ENCODE data around the gene MBD5.
"Not testable (repeated sequence)": the region's sequence is repeated elsewhere in the genome, so short reads cannot be mapped to it uniquely, and the experiment has no call there.

The MBD5 gene

DNA sequence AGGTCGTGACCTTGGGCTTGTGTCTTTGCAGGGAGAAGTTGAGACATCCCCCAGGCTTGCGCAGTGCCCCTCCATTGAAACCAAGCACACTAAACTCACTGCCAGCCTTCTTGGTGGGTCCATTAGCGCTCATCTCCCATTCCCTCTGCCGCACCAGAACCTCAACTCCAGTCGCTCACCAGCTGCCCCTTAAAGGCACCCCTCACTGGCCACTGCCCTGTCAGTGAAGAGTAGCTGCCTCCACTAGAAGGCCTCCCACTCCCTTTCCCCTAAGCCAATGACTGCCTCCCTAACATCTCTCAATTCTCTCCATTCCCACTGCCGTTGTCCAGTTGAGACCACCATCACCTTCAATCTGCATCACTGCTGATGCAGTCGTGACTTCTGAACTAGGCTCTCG, 508.9 kb downstream of the MBD5 start:
- H3K4me3 Mint-ChIP-seq, result no peak overlapping the region
- DNase-seq (no peak), ATAC-seq (replicated peaks) (no peak)
- peaks cover 0 to 3% of the 10 kb centered on the region in 2 donors for H3K36me3 Mint-ChIP-seq
- H3K9me3 Mint-ChIP-seq, result no peaks in the 10 kb centered on the region
- H3K27me3 Mint-ChIP-seq, result no peaks in the 10 kb centered on the region
- no peak overlapping the region for H3K27ac Mint-ChIP-seq
- H3K4me1 Mint-ChIP-seq, result peaks cover 3 to 4% of the 10 kb centered on the region in 2 donors

DNA sequence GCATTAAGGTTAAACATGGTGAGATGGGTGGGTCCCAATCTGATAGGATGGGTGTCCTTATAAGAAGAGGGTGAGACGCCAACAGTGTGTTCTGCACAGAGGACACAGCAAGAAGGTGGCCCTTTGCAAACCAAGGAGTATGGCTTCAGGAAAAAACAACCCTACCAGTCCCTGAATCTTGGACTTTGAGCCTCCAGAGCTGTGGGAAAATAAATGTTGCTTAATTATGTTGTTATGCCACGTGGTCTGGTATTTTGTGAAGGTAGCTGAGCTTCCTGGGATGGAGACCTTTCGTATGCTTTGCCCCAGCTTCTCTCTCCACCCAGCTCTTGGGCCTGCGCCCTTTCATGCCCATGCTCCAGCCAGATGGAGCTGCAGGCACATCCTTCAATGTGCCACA, 509.5 kb downstream of the MBD5 start:
- no peak for DNase-seq
- Mint-ChIP-seq H3K4me1 (no peaks in the 10 kb centered on the region), H3K27me3 (no peaks in the 10 kb centered on the region), H3K27ac (no peak overlapping the region), H3K4me3 (no peak overlapping the region), H3K9me3 (no peaks in the 10 kb centered on the region), H3K36me3 (no peaks in the 10 kb centered on the region)
- ATAC-seq (replicated peaks), result no peak

DNA sequence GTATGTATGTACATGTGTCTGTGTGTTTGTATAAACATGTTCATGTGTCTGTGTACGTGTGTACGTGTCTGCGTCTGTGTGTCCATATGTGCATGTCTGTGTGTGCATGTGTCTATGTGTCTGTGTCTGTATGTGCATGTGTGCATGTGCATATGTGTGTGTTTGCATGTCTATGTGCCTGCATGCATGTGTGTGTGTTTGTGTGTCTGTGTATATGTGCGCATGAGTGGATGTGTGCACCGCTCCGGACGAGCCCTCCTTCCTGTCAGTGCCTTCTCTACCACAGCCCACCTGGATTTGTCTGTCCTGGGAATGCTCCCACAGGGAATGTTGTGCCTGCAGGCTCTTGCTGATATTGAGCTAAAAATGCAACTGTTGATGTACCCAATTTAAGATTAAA, 510.3 kb downstream of the MBD5 start:
- ATAC-seq (replicated peaks) (no peak), DNase-seq (no peak)
- Mint-ChIP-seq H3K27ac (no peak overlapping the region), H3K4me3 (no peak overlapping the region), H3K9me3 (no peaks in the 10 kb centered on the region), H3K36me3 (no peaks in the 10 kb centered on the region), H3K4me1 (no peaks in the 10 kb centered on the region), H3K27me3 (no peaks in the 10 kb centered on the region)

DNA sequence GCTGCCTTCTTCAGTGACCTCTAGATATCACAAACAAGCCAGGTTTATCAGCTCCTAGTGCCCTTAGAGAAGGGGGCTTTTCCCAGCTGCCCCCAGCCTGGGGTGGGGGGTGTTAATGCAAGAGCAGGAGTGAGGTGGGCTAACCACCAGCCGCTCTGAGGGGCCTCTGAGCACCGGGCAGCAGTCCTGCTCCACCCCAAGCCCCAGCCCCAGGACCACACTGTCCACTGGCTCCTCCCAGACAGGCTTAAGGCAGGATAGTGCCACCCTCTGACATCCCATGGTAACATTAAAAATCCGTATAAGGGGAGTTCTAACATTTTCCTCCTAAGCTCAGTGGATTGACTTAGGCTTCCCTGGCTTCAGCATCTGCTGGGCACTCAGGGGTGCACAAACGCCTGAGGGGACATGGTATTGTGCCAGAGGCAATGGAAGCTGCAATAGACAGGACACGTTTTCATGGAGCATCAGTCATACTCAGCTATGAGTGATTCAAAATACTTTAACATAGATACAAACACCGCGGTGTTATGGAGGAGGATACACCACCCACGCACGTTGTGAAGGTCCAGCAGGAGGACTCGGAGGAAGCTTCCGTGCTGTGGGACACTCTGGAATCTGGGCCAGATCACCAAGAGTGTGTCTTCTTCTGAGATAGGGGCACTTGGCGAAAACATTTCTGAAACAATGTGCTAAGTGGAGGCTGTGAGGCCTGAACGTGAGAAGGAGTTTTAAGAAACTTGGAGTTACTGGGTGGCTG, 511.0 kb downstream of the MBD5 start:
- H3K4me3 Mint-ChIP-seq, result no peak overlapping the region
- peak overlapping the region; percentile 1 for H3K27ac Mint-ChIP-seq
- H3K27me3 Mint-ChIP-seq, result no peaks in the 10 kb centered on the region
- no peaks in the 10 kb centered on the region for H3K9me3 Mint-ChIP-seq
- no peaks in the 10 kb centered on the region for H3K36me3 Mint-ChIP-seq
- no peak for DNase-seq
- H3K4me1 Mint-ChIP-seq, result no peaks in the 10 kb centered on the region
- no peak for ATAC-seq (replicated peaks)

GRCh38 chr2:148533004-148533403, 512.1 kb downstream of the MBD5 start:
- H3K4me1 Mint-ChIP-seq, result no peaks in the 10 kb centered on the region
- H3K9me3 Mint-ChIP-seq, result no peaks in the 10 kb centered on the region
- no peak overlapping the region for H3K4me3 Mint-ChIP-seq
- no peak overlapping the region for H3K27ac Mint-ChIP-seq
- H3K36me3 Mint-ChIP-seq, result no peaks in the 10 kb centered on the region
- no peak for ATAC-seq (replicated peaks)
- H3K27me3 Mint-ChIP-seq, result no peaks in the 10 kb centered on the region
- DNase-seq, result no peak

DNA sequence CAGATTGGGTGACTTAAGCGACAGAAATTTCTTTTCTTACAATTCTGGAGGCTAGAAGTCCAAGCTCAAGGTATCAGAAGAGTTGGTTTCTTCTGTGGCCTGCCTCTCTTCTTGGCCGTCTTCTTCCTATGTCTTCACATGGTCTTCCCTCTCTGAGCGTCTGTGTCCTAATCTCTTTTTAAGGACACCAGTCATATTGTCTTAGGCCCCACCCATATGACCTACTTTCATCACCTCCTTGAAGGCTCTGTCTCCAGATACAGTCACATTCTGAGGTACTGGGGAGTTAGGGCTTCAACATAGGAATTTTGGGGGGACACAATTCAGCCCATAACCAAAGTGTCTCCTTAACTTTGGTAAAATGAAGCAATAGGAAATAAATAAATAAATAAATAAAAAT, 512.8 kb downstream of the MBD5 start:
- no peaks in the 10 kb centered on the region for H3K36me3 Mint-ChIP-seq
- no peaks in the 10 kb centered on the region for H3K4me1 Mint-ChIP-seq
- no peak for DNase-seq
- no peak for ATAC-seq (replicated peaks)
- no peak overlapping the region for H3K4me3 Mint-ChIP-seq
- no peaks in the 10 kb centered on the region for H3K9me3 Mint-ChIP-seq
- H3K27ac Mint-ChIP-seq, result no peak overlapping the region
- no peaks in the 10 kb centered on the region for H3K27me3 Mint-ChIP-seq

DNA sequence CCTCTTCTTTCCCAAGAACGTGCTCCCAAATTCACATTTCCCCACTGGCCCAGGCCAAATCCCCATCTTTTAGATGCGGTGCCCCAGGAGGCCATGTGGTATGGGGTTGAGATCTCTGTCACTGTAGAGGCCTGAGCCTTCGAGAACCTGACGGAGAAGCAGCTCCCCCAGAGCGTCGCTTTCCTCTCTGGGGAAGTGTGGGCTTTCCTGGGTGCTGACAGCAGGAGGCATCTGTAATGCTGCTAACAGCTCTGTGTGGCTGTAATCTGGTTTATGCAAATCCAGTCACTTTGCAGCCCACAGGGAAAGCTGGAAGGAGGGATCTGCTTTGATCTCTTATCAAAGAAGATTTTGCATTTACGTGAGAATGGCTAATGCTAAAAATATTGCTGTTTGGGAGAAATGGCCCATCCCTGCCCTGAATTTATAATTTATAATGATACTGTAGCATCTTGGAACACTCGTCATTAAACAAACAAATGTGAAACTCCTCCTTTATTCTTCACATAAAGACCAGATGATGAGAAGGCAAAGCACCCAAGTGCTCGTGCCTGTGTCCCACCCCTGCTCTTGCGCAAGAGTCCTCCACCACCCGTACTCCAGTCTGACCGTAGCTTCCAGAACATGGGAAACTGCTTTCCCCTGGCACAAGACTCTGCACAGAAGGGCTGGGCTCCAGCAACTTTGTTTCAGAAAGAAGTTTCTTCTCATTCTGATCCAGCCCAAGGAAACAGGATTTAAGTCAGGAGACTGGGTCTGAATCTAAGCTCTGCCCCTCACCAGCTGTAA, 513.7 kb downstream of the MBD5 start:
- Mint-ChIP-seq H3K27me3 (no peaks in the 10 kb centered on the region), H3K36me3 (no peaks in the 10 kb centered on the region), H3K4me3 (no peak overlapping the region), H3K27ac (no peak overlapping the region), H3K4me1 (no peaks in the 10 kb centered on the region), H3K9me3 (no peaks in the 10 kb centered on the region)
- no peak for DNase-seq
- no peak for ATAC-seq (replicated peaks)

DNA sequence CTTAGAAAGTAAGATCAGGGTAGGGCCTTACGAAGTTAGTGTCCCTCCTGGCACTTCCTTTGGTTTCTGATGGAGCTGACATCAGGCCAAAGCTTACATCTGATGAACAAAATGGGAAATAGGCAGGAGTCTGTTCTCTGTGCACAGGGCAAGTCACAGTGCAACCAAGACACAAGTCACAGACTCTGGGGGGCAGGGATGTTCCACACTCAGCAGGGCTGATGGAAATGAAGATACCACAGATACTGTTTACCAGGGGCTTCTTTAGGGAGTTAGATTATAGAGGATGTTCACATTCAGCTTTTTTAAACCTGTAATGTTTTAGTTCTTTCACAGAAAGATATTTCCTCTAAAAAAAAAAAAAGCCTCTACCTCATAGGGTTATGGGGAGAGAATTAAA, 517.5 kb downstream of the MBD5 start:
- Mint-ChIP-seq H3K4me3 (no peak overlapping the region), H3K9me3 (no peaks in the 10 kb centered on the region), H3K36me3 (no peaks in the 10 kb centered on the region), H3K27me3 (no peaks in the 10 kb centered on the region), H3K4me1 (peaks cover 6 to 9% of the 10 kb centered on the region in 2 donors), H3K27ac (no peak overlapping the region)
- DNase-seq (no peak), ATAC-seq (replicated peaks) (no peak)

- H3K4me3 Mint-ChIP-seq, result no peak overlapping the region
- no peaks in the 10 kb centered on the region for H3K9me3 Mint-ChIP-seq
- no peaks in the 10 kb centered on the region for H3K36me3 Mint-ChIP-seq
- DNase-seq (no peak), ATAC-seq (replicated peaks) (peak; percentile 57 to 68)
- peaks cover 8 to 9% of the 10 kb centered on the region in 2 donors for H3K4me1 Mint-ChIP-seq
- H3K27ac Mint-ChIP-seq, result no peak overlapping the region
- H3K27me3 Mint-ChIP-seq, result no peaks in the 10 kb centered on the region
These were observed 519.1 kb downstream of the MBD5 start for GRCh38 chr2:148540022-148540421.

DNA sequence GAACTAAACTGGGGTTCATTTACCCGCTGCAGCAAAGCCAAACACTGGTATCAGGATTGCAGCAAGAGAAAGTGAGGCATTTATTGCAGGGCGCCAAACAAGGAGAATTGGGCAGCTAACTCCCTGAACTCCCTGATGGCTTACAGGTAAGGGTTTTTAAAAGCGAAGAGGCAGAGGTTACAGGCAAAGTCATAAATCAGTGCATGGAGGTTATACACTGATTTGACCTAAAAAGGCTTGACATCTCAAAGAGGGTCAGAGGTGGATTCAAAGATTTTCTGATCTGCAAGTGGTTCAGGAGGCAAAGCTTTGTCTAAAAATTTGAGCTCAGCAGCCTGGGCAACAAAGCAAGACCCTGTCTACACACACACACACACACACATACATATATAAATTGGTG, 520.9 kb downstream of the MBD5 start:
- peaks cover 0 to 6% of the 10 kb centered on the region in 2 donors for H3K27me3 Mint-ChIP-seq
- H3K4me1 Mint-ChIP-seq, result peaks cover 14 to 23% of the 10 kb centered on the region in 2 donors
- H3K4me3 Mint-ChIP-seq, result no peak overlapping the region
- DNase-seq (no peak), ATAC-seq (replicated peaks) (no peak)
- H3K9me3 Mint-ChIP-seq, result no peaks in the 10 kb centered on the region
- no peak overlapping the region for H3K27ac Mint-ChIP-seq
- no peaks in the 10 kb centered on the region for H3K36me3 Mint-ChIP-seq

DNA sequence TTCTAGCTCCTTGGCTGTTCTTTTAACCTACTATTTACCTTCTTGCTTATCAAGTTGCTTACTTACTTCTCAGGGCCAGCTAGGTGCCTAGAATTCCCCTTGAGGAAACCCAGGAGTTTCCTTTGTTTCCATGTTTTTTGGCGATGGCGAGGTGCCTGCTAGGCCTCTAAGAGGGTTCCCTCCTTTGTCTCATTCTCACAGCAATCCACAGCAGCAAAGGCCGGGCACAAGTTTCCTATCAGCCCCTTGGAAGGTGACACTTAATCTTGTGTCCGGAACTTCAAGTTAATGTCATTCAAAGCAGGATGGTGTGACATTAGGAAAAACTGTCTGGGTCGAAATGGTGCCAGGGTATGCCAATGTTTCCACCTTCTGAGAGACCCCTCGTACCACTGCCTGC, 521.7 kb downstream of the MBD5 start:
- no peak for DNase-seq

GRCh38 chr2:148543088-148543540, 522.2 kb downstream of the MBD5 start:
- not testable (repeated sequence) for H3K9me3 Mint-ChIP-seq; DNase-seq; H3K4me3 Mint-ChIP-seq; H3K27me3 Mint-ChIP-seq; ATAC-seq (replicated peaks); H3K36me3 Mint-ChIP-seq; H3K27ac Mint-ChIP-seq
- H3K4me1 Mint-ChIP-seq, result peaks cover 14 to 25% of the 10 kb centered on the region in 2 donors

More for the DNA sequence above, 521.7 kb downstream of the MBD5 start:
- Mint-ChIP-seq H3K27me3 (peaks cover 0 to 6% of the 10 kb centered on the region in 2 donors), H3K9me3 (no peaks in the 10 kb centered on the region), H3K4me1 (peaks cover 14 to 25% of the 10 kb centered on the region in 2 donors), H3K36me3 (no peaks in the 10 kb centered on the region), H3K4me3 (no peak overlapping the region), H3K27ac (no peak overlapping the region)
- ATAC-seq (replicated peaks), result no peak

DNA sequence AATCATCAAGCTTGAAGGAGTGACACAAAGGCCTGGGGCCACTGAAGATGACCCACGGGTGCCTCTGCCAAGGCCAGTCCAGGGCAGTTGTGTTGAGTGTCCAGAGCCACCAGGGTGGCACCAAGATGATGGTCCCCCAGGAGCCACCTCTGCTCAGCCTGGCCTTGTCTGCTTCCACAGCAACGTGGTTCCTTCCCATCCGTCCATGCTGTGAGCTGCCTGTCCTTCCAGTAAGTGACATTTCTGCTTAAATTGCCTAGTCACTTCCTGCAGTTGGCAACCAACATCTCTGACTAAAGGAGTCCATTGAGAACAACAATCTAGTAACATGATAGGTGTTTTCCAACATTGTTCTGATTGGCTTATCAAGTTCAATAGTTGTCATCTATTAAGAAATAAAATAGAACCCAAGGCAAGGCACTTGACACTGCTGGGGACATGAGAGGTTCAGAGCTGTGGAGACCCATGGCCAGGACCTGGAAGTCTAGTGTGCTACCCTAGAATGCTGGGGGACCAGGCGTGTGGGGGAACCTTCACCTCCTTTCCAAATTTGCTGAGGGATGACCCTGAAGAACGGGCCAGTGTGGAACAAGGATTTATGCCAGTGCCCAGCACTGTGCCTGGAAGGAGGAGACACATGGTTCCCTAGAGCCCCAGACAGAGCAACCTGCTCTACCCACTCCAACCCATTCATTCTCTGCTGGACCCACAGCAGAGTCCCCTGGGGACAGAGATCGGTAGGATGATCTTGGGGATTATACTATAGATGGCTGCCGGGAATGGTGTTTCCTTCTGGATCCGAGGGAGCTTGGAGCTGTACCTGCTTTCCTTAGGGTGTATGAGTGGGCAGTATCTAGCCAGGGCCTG, 524.7 kb downstream of the MBD5 start:
- peaks cover 0 to 6% of the 10 kb centered on the region in 2 donors for H3K27me3 Mint-ChIP-seq
- H3K4me1 Mint-ChIP-seq, result peaks cover 11 to 19% of the 10 kb centered on the region in 2 donors
- H3K27ac Mint-ChIP-seq, result no peak overlapping the region
- DNase-seq, result no peak
- peak in 1 of 2 donors; percentile 23 for ATAC-seq (replicated peaks)
- H3K9me3 Mint-ChIP-seq, result no peaks in the 10 kb centered on the region
- H3K36me3 Mint-ChIP-seq, result no peaks in the 10 kb centered on the region
- H3K4me3 Mint-ChIP-seq, result no peak overlapping the region

DNA sequence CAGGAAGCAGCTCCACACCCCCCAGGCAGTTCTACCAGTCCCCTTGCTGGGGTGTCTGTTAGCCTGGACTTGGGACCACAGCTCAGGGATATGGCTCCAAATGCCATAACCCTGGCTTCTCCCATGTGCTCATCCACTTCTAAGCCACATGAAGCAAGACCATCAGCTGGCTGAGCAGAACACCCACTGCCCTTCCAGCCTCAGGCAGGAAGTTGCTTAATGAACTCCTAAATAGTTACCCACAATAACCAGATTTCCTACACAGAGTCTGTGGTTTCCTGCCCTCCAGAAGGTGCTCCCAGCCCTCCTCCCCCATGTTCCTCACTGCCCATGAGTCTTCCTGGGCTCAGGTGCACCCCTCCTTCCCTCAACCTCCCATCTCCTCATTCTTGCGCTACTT, 525.4 kb downstream of the MBD5 start:
- no peak for DNase-seq
- H3K36me3 Mint-ChIP-seq, result no peaks in the 10 kb centered on the region
- H3K4me1 Mint-ChIP-seq, result peaks cover 7 to 16% of the 10 kb centered on the region in 2 donors
- H3K9me3 Mint-ChIP-seq, result no peaks in the 10 kb centered on the region
- H3K27ac Mint-ChIP-seq, result no peak overlapping the region
- ATAC-seq (replicated peaks), result no peak
- H3K4me3 Mint-ChIP-seq, result no peak overlapping the region
- peaks cover 0 to 6% of the 10 kb centered on the region in 2 donors for H3K27me3 Mint-ChIP-seq

Data from stimulated activated naive B cell treated with anti-CD40 and anti-IgM and Interleukin-4, amounts not matched to agents 10 μg/mL and 1 μg/mL and 100 μg/mL, for 72 hours (primary cell).